ENCODE results near the gene ATXN7L1. TPM values are rescaled to one million over a fixed set of nuclear protein-coding genes. Genes with fewer than 3 reads are reported as not detected.
"Not testable (repeated sequence)": the region's sequence is repeated elsewhere in the genome, so short reads cannot be mapped to it uniquely, and the experiment has no call there.

ATXN7L1 gene
- total RNA-seq, 2 donors from 2014 or later = 9.5 to 9.7 TPM

- intact Hi-C loops (cut with DNase I) = loop anchor here in 1 of 2 donors (10.0 kb wide), 1 partner anchor 86 kb away; no protein-coding TSS in a partner anchor
- DNase-seq (ENCODE audit: low spot score) = no peak
Measured at GRCh38 chr7:105871142-105871541, 5.3 kb downstream of the ATXN7L1 start.

GRCh38 chr7:105866102-105866801 lies 10.1 kb downstream of the ATXN7L1 start:
- no peak for DNase-seq (ENCODE audit: low spot score)
- intact Hi-C loops (cut with DNase I) = no loop called here

GRCh38 chr7:105863876-105864275 lies 12.5 kb downstream of the ATXN7L1 start:
- intact Hi-C loops (cut with DNase I) = no loop called here
- no peak for DNase-seq (ENCODE audit: low spot score)

GRCh38 chr7:105862770-105863169 lies 13.6 kb downstream of the ATXN7L1 start:
- DNase-seq (ENCODE audit: low spot score) = no peak
- intact Hi-C loops (cut with DNase I) = no loop called here

- no peak for DNase-seq (ENCODE audit: low spot score)
- intact Hi-C loops (cut with DNase I) = no loop called here
Measured at GRCh38 chr7:105862276-105862675, 14.1 kb downstream of the ATXN7L1 start.

GRCh38 chr7:105861224-105861623 lies 15.2 kb downstream of the ATXN7L1 start:
- DNase-seq (ENCODE audit: low spot score) = no peak
- intact Hi-C loops (cut with DNase I) = no loop called here

GRCh38 chr7:105860793-105861192 lies 15.6 kb downstream of the ATXN7L1 start:
- intact Hi-C loops (cut with DNase I) = no loop called here
- no peak for DNase-seq (ENCODE audit: low spot score)

- DNase-seq (ENCODE audit: low spot score) = no peak
- intact Hi-C loops (cut with DNase I) = loop anchor here in 1 of 2 donors (10.0 kb wide), 1 partner anchor 182 kb away; no protein-coding TSS in a partner anchor
Measured at GRCh38 chr7:105857009-105857952, 19.1 kb downstream of the ATXN7L1 start.

- intact Hi-C loops (cut with DNase I) = loop anchor here in 1 of 2 donors (10.0 kb wide), 1 partner anchor 180 kb away; no protein-coding TSS in a partner anchor
- no peak for DNase-seq (ENCODE audit: low spot score)
Measured at GRCh38 chr7:105854498-105854897, 21.9 kb downstream of the ATXN7L1 start.

- intact Hi-C loops (cut with DNase I) = loop anchor here in 1 of 2 donors (10.0 kb wide), 1 partner anchor 179 kb away; no protein-coding TSS in a partner anchor
- no peak for DNase-seq (ENCODE audit: low spot score)
Measured at GRCh38 chr7:105853931-105854419, 22.4 kb downstream of the ATXN7L1 start.

- intact Hi-C loops (cut with DNase I) = loop anchor here in 1 of 2 donors (10.0 kb wide), 1 partner anchor 176 kb away; no protein-coding TSS in a partner anchor
- no peak for DNase-seq (ENCODE audit: low spot score)
Measured at GRCh38 chr7:105851064-105851463, 25.3 kb downstream of the ATXN7L1 start.

- no peak for DNase-seq (ENCODE audit: low spot score)
- intact Hi-C loops (cut with DNase I) = no loop called here
Measured at GRCh38 chr7:105849122-105849855, 27.1 kb downstream of the ATXN7L1 start.

- DNase-seq (ENCODE audit: low spot score) = no peak
- intact Hi-C loops (cut with DNase I) = no loop called here
Measured at GRCh38 chr7:105846404-105846803, 30.0 kb downstream of the ATXN7L1 start.

GRCh38 chr7:105844681-105845080 lies 31.7 kb downstream of the ATXN7L1 start:
- DNase-seq (ENCODE audit: low spot score); intact Hi-C loops (cut with DNase I): not testable (repeated sequence)

GRCh38 chr7:105841866-105842265 lies 34.5 kb downstream of the ATXN7L1 start:
- intact Hi-C loops (cut with DNase I) = no loop called here
- no peak for DNase-seq (ENCODE audit: low spot score)

- intact Hi-C loops (cut with DNase I) = no loop called here
- DNase-seq (ENCODE audit: low spot score) = no peak
Measured at GRCh38 chr7:105840981-105841749, 35.2 kb downstream of the ATXN7L1 start.

- intact Hi-C loops (cut with DNase I) = loop anchor here in 1 of 2 donors (5.0 kb wide), 1 partner anchor 163 kb away; no protein-coding TSS in a partner anchor
- no peak for DNase-seq (ENCODE audit: low spot score)
Measured at GRCh38 chr7:105839266-105839665, 37.1 kb downstream of the ATXN7L1 start.

GRCh38 chr7:105838627-105839231 lies 37.7 kb downstream of the ATXN7L1 start:
- intact Hi-C loops (cut with DNase I) = loop anchor here in 1 of 2 donors (5.0 kb wide), 1 partner anchor 164 kb away; no protein-coding TSS in a partner anchor

More at GRCh38 chr7:105838627-105839231, 37.7 kb downstream of the ATXN7L1 start:
- no peak for DNase-seq (ENCODE audit: low spot score)
